Astrocyte of the cerebellum (primary cell): ENCODE measurements around the gene SERPINA4.

ENCODE experiments used
- DNase-seq: peaks from one replicate; pipeline ENCODE4 v3.0.0-alpha.2; 2011; ENCODE audit warnings: low read depth
- H3K4me3 ChIP-seq: 2 replicates; pipeline ENCODE4 v1.5.1; 2011; ENCODE audit warnings: mild to moderate bottlenecking, low read depth, low read length, moderate library complexity
- CTCF ChIP-seq: IDR thresholded peaks from 2 replicates; pipeline ENCODE4 v1.5.1; 2012; ENCODE audit warnings: low read length, low read depth, moderate library complexity, mild to moderate bottlenecking; ENCODE audit errors: missing control alignments
- in situ Hi-C: cut with HindIII; loops from 2 replicates; pipeline ENCODE4 v1.10.0; 2017; ENCODE audit warnings: low sequenced_read_pairs

The SERPINA4 gene

GRCh38 chr14:94578712-94579111 is 17.5 kb downstream of the SERPINA4 start:
- no peak for TF ChIP-seq CTCF
- in situ Hi-C loops: no loop called here
- no peak overlapping the region for H3K4me3 ChIP-seq
- no peak for DNase-seq

- in situ Hi-C loops: no loop called here
- H3K4me3 ChIP-seq: no peak within 1 kb of the TSS
- TF ChIP-seq CTCF: no peak
- DNase-seq: no peak
These were observed 20.1 kb downstream of the SERPINA4 start, which contains the start of gene SERPINA5 for GRCh38 chr14:94581127-94581999. TSS of gene SERPINA5 (plus strand) at chr14:94581426. CDS start at chr14:94587363, 5,937 bp downstream.

- DNase-seq: no peak
- no peak overlapping the region for H3K4me3 ChIP-seq
- in situ Hi-C loops: no loop called here
- TF ChIP-seq CTCF: no peak
These were observed 21.0 kb downstream of the SERPINA4 start for GRCh38 chr14:94582199-94582750.

GRCh38 chr14:94582851-94583250 is 21.6 kb downstream of the SERPINA4 start:
- no peak for DNase-seq
- in situ Hi-C loops: no loop called here
- no peak for TF ChIP-seq CTCF
- no peak overlapping the region for H3K4me3 ChIP-seq

- no peak for TF ChIP-seq CTCF
- in situ Hi-C loops: no loop called here
- DNase-seq: no peak
- H3K4me3 ChIP-seq: no peak overlapping the region
These were observed 22.3 kb downstream of the SERPINA4 start for GRCh38 chr14:94583557-94583956.

- no peak for TF ChIP-seq CTCF
- in situ Hi-C loops: no loop called here
- DNase-seq: no peak
These were observed 23.5 kb downstream of the SERPINA4 start for GRCh38 chr14:94584591-94585280.

More at GRCh38 chr14:94584591-94585280, 23.5 kb downstream of the SERPINA4 start:
- H3K4me3 ChIP-seq: no peak overlapping the region
